Stimulated activated naive CD8-positive, alpha-beta T cell treated with anti-CD3 and anti-CD28 coated beads, Interleukin-15, Interleukin-2, amounts not matched to agents 100 U/mL and 50 U/mL, for 24 hours (primary cell): ENCODE measurements around the gene ABHD16A.
"Not testable (repeated sequence)": the region's sequence is repeated elsewhere in the genome, so short reads cannot be mapped to it uniquely, and the experiment has no call there.

Experiments
- ATAC-seq: fragments of 150-1000 bp; cut with Tn5 transposase; one replicate; pipeline ENCODE4 v1.10.0; 2021
- DNase-seq: peaks from one replicate; pipeline ENCODE4 v3.0.0; 2021

ABHD16A gene

DNA sequence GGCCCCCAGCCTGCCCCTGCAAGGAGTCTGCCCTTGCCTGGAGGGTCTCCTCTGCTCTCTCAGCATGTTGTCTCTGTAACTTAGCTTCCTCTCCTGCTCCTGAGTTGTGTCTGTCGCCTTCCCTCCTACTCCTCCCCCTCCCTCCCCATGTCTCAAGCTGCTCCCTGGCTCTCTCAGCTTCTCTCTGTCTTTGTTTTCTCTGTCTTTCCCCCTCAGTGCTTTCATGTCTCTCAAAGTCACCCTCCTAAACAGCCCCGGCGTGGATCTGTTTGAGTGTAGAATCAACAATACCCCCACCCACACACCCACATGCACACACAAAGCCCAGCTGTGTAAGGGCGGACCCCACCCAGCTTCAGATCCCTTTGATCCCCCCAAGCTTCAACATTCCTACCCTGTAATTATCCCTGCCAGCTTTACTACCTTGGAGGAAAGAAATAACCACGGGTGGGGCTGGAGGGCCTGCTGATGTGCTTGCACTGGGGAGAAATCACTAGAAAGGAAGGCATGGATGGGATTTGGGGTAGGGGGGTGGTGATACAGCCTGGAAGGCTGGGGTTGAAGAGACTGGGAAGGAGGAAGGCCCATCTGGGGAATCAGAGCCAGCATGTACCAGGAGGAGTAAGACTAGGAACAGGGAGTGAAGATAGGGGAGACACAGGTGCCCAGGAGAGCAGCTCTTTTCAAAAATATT is 11.0 kb upstream of the ABHD16A start:
- no peak for DNase-seq
- no peak for ATAC-seq

DNA sequence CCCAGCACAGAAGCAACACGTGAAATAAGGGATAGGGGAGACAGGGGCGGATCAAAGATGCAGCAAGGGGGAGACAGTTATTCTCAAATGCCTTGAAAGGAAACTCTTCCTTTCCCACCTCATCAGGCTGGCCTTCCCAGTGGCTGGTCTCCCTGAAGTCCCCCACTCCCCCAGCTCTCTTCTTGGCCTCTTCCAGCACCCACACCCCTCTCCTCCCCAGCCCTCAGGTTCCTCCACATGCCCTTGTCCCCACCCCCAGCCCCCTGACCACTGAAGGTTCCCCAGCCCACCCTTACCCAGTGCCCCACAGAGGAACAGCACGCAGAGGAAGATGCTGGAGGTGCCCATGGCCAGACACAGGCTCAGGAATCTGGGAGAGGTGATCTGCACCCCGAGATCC is 10.3 kb upstream of the ABHD16A start:
- DNase-seq (no peak), ATAC-seq (no peak)

DNA sequence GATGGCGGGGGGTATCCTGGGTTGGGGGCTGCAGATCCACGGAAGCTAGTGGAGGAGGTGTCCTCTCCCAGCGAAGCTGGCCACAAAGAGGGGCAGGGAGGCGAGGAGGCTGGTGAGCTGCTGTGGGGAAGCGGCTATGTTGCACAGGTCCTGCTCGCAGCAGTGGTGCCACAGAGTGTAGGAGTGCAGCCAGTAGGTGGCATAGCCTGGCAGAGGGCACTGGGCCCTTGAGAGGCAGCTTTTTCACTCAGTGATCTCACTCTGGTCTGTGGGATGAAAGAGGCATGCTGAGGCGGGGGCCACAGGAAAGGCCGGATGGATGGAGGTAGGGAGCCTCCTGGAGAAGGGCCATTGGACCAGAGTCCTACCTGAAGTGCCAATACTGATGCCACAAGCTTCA is 9.2 kb upstream of the ABHD16A start:
- no peak for ATAC-seq
- no peak for DNase-seq

DNA sequence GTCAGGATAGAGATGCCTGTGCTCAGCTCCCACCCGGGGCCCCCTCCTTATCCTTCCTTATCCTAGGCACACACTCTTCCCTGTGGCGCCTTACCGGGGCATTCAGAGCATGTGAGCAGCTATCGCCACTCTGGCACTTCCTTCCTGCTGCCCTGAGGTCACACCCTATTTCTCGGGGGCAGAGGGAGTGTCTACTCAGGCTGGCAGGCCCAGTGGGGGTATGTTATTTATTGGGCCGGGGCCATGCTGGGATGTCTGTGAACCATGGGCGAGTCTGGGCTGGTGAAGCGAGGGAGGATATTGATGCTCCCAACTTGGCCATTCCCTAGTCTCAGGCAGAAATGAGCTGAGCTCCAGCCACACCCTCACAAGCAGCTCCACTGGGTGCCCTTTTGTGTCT is 8.1 kb upstream of the ABHD16A start:
- DNase-seq, result no peak
- no peak for ATAC-seq

DNA sequence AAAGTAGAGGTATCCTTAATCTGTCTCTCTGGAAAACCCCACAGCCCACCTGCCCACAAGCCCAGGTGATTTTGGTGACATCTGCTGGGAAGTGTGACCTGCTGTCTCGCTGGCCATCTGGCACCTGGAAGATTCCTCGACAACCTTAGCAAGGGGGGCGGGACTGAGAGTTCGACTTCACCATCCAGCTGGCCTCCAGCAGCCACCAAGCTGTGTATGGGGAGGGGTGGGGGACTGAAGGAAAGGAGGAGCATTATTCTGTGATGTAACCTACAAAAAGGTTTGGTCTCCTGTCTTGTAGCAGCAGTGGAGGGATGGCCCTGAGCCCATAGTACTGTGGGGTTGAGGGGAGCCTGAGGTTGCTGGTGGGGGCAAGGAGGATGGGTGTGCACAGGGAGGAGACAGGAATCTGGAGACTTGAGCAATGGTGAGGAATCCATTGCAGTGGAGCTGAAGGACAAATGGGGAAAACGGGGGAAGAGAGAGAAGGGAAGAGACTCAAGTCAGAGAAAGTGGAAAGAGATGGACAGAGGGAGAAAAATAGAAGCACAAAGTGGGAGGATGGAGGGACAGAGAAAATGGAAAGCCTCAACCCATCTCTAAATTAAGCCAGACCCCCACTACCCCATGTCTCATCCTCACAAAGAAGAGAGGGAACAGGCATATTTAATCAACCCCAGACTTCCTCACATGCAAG is 7.5 kb upstream of the ABHD16A start:
- DNase-seq (no peak), ATAC-seq (no peak)

DNA sequence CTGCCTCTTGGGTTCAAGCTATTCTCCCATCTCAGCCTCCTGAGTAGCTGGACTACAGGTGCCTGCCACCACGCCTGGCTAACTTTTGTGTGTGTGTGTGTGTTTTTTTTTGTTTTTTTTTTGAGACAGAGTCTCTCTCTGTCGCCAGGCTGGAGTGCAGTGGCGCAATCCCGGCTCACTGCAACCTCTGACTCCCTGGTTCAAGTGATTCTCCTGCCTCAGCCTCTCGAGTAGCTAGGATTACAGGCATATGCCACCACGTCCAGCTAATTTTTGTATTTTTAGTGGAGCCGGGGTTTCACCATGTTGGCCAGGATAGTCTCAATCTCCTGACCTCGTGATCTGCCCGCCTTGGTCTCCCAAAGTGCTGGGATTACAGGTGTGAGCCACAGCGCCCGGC is 6.0 kb upstream of the ABHD16A start:
- DNase-seq, ATAC-seq: not testable (repeated sequence)

DNA sequence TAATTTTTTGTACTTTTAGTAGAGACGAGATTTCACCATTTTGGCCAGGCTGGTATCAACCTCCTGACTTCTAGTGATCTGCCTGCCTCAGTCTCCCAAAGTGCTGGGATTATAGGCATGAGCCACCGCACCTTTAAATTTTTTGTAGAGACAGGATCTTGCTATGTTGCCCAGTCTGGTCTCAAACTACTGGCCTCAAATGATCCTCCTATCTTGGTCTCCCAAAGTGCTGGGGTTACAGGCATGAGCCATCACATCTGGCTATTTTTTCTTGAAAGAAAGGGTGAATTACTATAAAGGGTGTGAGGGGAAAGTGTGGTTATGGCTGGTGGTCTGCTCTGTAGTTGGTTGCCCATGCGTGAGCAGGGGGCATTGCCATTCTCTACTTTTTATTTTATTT is 5.1 kb upstream of the ABHD16A start:
- ATAC-seq, result no peak
- no peak for DNase-seq

DNA sequence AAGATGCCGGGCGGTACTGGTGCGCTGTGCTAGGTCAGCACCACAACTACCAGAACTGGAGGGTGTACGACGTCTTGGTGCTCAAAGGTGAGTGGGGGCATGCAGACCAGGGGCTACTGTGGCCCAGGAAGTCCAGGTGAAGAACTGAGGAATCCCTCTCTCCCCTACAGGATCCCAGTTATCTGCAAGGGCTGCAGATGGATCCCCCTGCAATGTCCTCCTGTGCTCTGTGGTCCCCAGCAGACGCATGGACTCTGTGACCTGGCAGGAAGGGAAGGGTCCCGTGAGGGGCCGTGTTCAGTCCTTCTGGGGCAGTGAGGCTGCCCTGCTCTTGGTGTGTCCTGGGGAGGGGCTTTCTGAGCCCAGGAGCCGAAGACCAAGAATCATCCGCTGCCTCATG is 4.6 kb upstream of the ABHD16A start:
- DNase-seq (no peak), ATAC-seq (no peak)

DNA sequence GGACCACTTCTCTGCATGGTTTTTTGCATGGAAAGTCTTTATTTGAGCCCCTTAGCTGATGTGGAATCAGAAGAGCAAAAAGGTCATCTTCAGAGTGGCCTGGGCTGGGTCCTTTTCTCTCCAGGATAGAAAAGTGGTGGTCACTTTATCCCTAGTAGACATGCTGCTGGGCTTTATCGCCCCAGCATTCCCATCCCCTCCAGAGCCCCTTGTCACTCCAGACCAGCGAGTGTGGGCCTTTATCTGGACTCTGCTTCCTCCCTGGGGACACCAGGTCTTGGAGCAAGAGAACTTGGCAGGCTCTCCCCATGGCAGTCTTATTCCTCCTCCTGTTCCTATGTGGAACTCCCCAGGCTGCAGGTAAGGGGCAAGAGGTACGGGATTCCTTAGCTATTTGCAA is 3.5 kb upstream of the ABHD16A start, which contains the start of gene LY6G6F:
Gene LY6G6F, plus strand, starts transcription at position 268 of the 400 bp plus-strand sequence. Its CDS starts 41 bp downstream, at position 309.
- ATAC-seq (no peak), DNase-seq (no peak)

DNA sequence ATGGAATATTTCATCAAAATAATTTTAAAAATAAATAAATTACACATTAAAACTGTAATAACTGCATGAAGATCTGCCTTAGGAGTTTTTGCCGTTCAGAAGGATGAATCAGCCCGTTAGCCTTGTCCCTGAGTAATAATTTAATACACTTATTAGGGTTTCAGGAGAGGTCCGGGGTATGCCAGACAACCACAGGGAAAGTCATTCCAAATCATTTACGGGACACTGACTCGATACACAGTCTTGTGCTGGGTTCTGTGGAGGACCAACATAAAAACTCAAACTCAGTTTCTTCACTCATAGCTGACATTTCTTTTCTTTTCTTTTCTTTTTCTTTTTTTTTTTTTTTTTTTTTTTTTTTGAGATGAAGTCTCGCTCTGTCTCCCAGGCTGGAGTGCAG is 2.8 kb upstream of the ABHD16A start:
- DNase-seq (no peak), ATAC-seq (no peak)

DNA sequence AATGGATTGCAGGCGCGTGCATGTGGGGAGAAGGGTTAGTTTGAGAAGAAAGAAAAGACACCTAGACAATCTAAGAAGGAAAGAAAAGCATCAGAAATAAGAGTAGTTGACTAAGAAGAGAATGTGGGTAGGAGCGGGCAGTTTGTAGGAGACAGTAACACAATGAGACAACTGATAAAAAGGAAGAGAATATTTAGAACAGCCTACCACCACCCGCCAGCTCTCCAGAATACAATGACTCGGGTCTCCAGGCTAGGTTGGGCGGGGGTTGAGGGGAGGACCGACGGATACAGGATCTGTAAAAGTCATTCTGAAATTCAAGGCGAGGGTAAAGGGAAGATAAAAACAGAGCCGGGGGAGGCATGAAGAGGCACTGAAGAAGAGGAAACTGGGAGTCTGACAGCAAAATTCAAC is 712 bp downstream of the ABHD16A start:
- no peak for ATAC-seq
- DNase-seq, result peak; percentile 39

DNA sequence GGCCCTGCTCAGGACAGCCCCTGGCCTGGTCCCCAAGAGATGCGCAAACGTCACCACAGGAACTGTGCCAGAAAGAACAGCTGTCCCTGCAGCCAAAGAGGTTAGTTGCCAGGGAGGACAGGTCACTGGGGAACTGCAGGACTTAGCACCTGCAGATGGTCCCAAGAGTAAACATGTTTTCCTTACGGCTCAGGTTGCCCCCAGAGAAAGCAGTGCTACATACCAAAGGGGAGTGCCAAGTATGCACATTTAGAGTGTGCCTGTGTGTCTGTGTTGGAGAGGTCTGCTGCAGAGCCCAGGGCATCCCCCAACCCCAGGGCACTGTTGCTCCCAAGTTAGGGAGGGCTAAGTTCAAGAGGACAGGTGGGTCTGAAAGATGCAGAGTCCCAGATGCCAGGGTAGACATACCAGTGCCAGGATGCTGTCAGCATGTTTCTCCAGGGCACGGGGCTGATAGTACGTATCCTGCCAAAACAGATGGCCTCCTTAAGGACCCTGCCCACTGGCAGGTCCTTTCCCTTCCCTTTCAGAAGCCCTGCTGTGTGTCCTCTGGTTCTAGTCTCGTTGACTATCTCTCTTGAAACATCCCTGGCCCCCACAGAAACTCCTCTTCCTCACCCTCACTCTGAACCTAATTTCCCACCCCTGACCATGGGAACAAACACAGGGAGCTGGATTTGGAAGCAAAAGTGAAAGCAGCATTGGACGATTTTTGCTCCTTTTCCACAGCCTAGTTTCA is 1.3 kb downstream of the ABHD16A start:
- DNase-seq, result no peak
- no peak for ATAC-seq

DNA sequence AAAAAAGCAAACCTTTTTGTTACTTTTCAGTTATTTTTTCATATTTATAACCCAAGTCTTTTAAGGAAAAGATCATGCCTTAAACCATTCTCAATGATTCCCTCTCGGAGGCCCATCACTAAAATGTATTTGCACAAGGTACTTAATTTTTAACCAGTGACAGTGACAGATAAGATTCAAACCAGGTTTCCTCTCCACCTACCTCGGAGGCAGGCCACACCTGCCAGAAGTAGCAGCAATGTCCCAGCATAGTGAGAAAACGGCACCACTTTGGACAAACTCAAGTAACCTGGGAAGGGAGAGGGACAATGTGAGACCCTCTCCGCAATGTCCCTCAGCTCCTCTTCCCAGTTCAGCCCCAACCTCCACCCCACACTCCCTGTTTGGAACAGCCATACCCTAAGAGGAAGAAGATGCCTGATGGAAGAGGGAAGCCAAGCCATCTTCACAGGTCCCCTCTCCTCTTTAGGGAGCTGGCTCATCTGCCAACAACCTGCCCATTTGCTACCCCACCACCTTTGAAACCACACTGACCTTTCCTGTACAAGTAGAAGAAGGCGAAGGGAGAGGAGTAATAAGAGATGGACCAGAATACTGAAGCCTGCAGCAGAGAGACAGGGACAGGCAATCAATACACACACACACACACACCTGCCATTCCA is 2.3 kb downstream of the ABHD16A start:
- ATAC-seq (no peak), DNase-seq (no peak)

DNA sequence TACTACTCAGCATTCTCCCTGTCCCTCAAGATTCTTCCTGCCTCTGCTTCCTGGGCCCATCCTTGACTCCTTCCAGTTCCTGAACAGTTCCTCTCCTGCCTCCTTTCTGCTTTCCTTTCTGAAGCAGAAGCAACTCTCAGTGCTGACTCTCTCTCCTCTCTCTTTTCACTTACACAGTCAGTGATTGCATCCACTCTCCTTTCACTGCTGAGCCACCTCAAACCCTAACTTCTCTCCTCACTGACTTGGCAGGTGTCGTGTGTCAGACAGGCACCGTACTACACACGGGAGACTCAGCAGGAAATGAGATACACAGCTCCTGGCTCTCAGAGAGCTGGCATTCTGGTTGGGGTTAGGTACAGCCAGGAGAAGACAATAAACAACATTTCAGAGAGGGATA is 5.6 kb downstream of the ABHD16A start:
- no peak for DNase-seq
- ATAC-seq, result no peak

DNA sequence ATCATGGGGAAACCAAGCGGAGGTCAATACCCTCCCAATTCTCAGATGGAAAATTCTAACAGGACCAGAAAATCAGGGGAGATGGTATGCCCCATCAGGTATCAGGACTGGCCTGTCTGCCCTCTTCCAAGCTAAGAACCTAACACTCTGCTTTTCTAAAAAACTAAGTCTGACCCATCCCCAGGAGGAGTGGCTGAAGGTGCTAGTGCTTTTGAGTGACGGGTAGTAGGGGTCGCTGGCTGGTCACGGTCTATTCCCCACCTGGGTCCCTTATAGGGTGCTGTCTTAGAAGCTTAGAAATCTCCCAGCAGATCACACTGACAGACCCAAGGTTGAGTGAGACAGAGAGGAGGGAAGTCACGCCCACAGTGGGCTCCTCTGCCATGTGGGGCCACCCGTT is 9.6 kb downstream of the ABHD16A start:
- ATAC-seq, result no peak

DNA sequence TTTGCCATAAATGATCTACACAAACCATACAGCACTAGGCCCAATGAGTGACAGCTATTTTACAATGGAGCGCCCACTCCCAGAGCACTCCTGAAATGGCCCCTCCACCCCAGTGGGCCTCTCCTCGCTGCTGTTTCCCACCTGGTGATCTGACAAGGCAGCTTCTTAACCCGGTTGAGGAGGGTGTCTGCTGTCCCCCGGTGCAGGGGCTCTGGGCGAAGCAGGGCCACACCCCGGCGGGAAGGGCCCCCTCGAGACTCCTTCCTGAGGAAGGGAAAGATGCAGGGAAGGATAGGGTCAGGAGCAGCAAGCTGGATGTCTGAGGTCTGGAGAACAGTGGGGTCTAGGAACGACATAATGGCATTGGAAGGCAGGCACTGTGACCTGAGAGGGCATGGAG is 10.2 kb downstream of the ABHD16A start:
- ATAC-seq, result no peak

More for the DNA sequence above, 9.6 kb downstream of the ABHD16A start:
- DNase-seq, result no peak

DNA sequence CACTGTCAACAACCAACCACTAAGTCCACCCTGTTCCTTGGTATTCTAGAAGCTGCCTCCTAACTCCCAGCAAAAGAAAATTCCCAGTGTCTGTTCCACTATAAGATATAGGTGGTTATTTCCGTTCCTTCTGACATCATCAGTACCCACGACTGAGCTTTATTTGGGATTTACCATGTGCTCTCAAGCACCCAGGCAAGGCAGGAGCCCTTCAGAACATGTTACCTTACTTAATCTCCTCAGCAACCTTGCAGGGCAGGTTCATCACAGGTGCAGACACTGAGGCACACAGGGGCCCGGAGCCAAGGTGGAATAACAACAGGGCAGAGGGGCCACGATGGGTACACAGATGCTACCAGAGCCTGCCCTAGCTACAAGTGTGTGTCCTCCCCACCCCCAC is 10.8 kb downstream of the ABHD16A start:
- ATAC-seq (no peak), DNase-seq (no peak)

More for the DNA sequence above, 10.2 kb downstream of the ABHD16A start:
- DNase-seq, result no peak

DNA sequence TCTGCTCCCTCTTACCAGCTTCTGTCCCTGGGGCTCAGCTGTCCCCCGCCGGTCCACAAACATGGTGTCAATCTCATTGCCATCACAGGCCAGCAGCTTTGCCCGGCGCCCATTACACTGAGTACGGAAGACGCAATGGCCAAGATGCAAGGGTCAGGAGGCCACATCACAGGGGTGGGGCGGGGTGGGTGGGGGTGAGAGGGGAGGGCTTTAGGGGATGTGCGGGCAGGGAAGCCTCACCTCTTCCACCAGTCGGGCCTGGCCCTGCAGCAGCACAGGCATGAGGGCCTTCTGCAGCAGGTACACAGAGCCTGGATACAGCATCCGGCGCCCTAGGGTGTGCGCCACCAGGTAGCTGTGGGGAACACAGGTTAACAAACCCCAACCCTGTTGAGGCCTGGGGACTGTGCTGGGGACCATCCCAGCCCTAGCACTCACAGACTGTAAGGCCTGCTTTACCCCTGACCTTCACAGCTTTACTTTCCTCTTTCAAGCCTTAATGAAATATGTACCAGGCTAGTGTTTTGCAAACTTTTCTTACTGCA is 11.5 kb downstream of the ABHD16A start:
- DNase-seq (no peak), ATAC-seq (no peak)

DNA sequence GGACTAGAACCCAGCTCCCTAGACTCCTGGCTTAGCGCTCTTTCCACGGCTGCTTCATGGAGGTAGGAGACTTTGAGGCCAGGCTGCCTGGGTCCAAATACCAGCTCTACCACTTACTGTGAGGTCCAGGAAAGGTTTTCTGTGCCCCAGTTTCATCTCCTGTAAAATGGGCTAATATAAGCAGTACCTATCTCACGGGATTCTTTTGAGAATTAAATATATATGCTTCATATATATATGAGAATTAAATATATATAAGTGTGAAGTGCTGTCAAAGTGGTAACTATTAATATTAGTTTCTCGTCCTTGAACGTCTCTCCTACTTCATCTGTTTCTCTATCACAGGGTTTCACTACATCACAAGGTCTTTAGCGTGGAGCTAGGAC is 12.1 kb downstream of the ABHD16A start:
- DNase-seq, result no peak
- ATAC-seq, result no peak

DNA sequence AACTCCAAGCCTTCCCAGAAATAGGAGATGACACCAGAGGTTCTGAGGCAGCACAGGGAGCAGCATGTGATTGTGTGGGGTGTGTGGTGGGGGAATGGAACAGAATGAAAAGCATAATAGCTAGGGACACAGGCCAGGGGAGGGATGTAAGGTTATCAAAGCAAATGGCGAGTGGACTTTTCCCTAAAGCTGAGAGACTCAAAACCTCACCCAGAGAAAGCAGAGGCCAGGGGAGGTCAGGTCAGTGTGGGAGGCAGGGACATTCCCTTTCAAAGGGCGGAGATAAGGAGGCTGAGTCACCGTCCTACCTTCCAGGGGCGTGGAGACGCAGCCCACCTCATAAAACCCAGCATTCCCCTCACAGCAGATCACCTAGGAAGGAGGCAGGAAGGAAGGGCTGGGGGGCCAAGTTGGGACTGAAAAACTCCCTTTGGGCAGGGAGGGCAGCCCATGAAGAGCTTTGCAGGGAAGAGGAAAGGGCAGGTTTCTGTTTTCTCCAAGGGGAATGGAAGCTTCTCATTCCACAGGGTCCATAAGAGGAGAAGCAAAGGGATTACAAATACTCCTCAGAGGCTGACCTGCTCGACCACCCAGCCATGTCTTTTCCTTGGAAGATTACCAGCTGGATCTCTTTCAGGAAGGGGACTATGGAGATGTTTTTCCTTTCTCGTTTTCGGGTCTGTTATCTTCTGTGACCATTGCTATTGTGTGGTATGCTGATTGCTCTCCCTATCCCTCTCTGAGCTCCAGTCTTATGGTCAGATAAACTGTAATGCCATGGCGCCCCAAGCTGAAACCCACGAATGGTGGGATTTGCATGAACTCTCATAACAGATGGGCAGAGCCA is 12.7 kb downstream of the ABHD16A start:
- peak; percentile 65 for ATAC-seq
- no peak for DNase-seq
